Ishikawa (cell line): ENCODE results near the gene ZNF624.

Experiments used
- CEBPB ChIP-seq: IDR thresholded peaks from 2 replicates; pipeline ENCODE4 v1.6.1; 2012
- EGR1 ChIP-seq: IDR thresholded peaks from 2 replicates; pipeline ENCODE4 v1.6.1; 2012
- EP300 ChIP-seq: IDR thresholded peaks from 2 replicates; pipeline ENCODE4 v1.6.1; 2012; ENCODE audit warnings: borderline replicate concordance
- MAX ChIP-seq: IDR thresholded peaks from 2 replicates; pipeline ENCODE4 v1.6.1; 2012
- NFIC ChIP-seq: IDR thresholded peaks from 2 replicates; pipeline ENCODE4 v1.6.1; 2012
- RAD21 ChIP-seq: IDR thresholded peaks from 2 replicates; pipeline ENCODE4 v1.6.1; 2012; ENCODE audit warnings: low read depth
- REST ChIP-seq: IDR thresholded peaks from 2 replicates; pipeline ENCODE4 v1.6.1; 2012; ENCODE audit warnings: low read depth, mild to moderate bottlenecking
- TAF1 ChIP-seq: IDR thresholded peaks from 2 replicates; pipeline ENCODE4 v1.6.1; 2012; ENCODE audit warnings: low read depth, mild to moderate bottlenecking
- TCF12 ChIP-seq: IDR thresholded peaks from 2 replicates; pipeline ENCODE4 v1.6.1; 2012; ENCODE audit warnings: low read depth
- USF1 ChIP-seq: IDR thresholded peaks from 2 replicates; pipeline ENCODE4 v1.6.1; 2012
- ZBTB7A ChIP-seq: IDR thresholded peaks from 2 replicates; pipeline ENCODE4 v1.6.1; 2012; ENCODE audit warnings: low read depth

- no peak for TF ChIP-seq USF1
- TF ChIP-seq EP300: no peak
- no peak for TF ChIP-seq TAF1
- TF ChIP-seq MAX: no peak
- no peak for TF ChIP-seq ZBTB7A
- TF ChIP-seq REST: no peak
- no peak for TF ChIP-seq RAD21
- no peak for TF ChIP-seq TCF12
- TF ChIP-seq NFIC: no peak
- TF ChIP-seq CEBPB: no peak
- no peak for TF ChIP-seq EGR1
These were observed 69.9 kb downstream of the ZNF624 start for GRCh38 chr17:16583781-16584180.
